GM12865 (cell line): ENCODE measurements around the gene IRF9.
"Not testable (repeated sequence)": the region's sequence is repeated elsewhere in the genome, so short reads cannot be mapped to it uniquely, and the experiment has no call there.

Source experiments
- DNase-seq: peaks from one replicate; pipeline ENCODE4 v3.0.0; 2010; ENCODE audit warnings: low read depth
- H3K4me3 ChIP-seq: 2 replicates; pipeline ENCODE4 v1.5.1; 2011; ENCODE audit warnings: mild to moderate bottlenecking, low read depth, low read length, control low read depth
- CTCF ChIP-seq: IDR thresholded peaks from 2 replicates; pipeline ENCODE4 v1.5.1; 2011; ENCODE audit warnings: low read length, control low read depth, low read depth, inconsistent platforms; ENCODE audit not compliant: insufficient read depth; ENCODE audit errors: missing control alignments

Gene IRF9

GRCh38 chr14:24195186-24196070 is 34.4 kb downstream of the IRF9 start, which contains the start of gene TM9SF1:
Gene TM9SF1, minus strand, starts transcription at chr14:24195441. Its CDS starts 422 bp downstream, at chr14:24195019.
- no peak for TF ChIP-seq CTCF
- DNase-seq, result peak; percentile 96
- peak within 1 kb of the TSS; percentile 77 for H3K4me3 ChIP-seq

GRCh38 chr14:24196071-24197055 is 35.3 kb downstream of the IRF9 start:
- peak; percentile 75 for DNase-seq
- H3K4me3 ChIP-seq, result peak overlapping the region; percentile 77
- TF ChIP-seq CTCF, result no peak

- no peak for TF ChIP-seq CTCF
- peak overlapping the region; percentile 77 for H3K4me3 ChIP-seq
- no peak for DNase-seq
Measured at GRCh38 chr14:24197056-24197450, 36.0 kb downstream of the IRF9 start.

- no peak overlapping the region for H3K4me3 ChIP-seq
- no peak for TF ChIP-seq CTCF
- no peak for DNase-seq
Measured at GRCh38 chr14:24198814-24199524, 37.9 kb downstream of the IRF9 start.

- H3K4me3 ChIP-seq, DNase-seq: not testable (repeated sequence)
Measured at GRCh38 chr14:24202538-24202937, 41.5 kb downstream of the IRF9 start.

GRCh38 chr14:24203249-24203886 is 42.3 kb downstream of the IRF9 start:
- DNase-seq, H3K4me3 ChIP-seq: not testable (repeated sequence)

GRCh38 chr14:24204163-24205146 is 43.4 kb downstream of the IRF9 start:
- TF ChIP-seq CTCF, result no peak
- no peak for DNase-seq
- H3K4me3 ChIP-seq, result no peak overlapping the region
